Measurements from ENCODE around the gene SEC23IP. TPM values are rescaled to one million over a fixed set of nuclear protein-coding genes. Genes with fewer than 3 reads are reported as not detected.
A peak's percentile ranks its signal among the peaks of the same experiment; 100 is the strongest.
"Not testable (repeated sequence)": the region's sequence is repeated elsewhere in the genome, so short reads cannot be mapped to it uniquely, and the experiment has no call there.

SEC23IP gene
- total RNA-seq, 3 donors from 2014 or later (not counting 1 experiment from before 2014, with no cell fraction given): 45.1 to 54.5 (median 49.4) TPM

GRCh38 chr10:119872860-119873681 lies 19.5 kb upstream of the SEC23IP start:
- H3K27me3 ChIP-seq (ENCODE audit: control insufficient read depth, insufficient read depth, low read length): no peaks in the 10 kb centered on the region
- no peaks in the 10 kb centered on the region for H3K36me3 ChIP-seq (ENCODE audit: control insufficient read depth, insufficient read depth, low read length)
- Mint-ChIP-seq H3K36me3 (no peaks in the 10 kb centered on the region), H3K27ac (peak overlapping the region; percentile 83 to 91), H3K4me1 (peaks cover 32 to 38% of the 10 kb centered on the region in 2 donors), H3K4me3 (peak overlapping the region; percentile 92), H3K27me3 (ENCODE audit: low read depth in 2 of 2) (no peaks in the 10 kb centered on the region), H3K9me3 (no peaks in the 10 kb centered on the region)
- H3K4me1 ChIP-seq (ENCODE audit: control insufficient read depth, insufficient read depth, low read length): peaks cover 17% of the 10 kb centered on the region
- no peaks in the 10 kb centered on the region for H3K9me3 ChIP-seq (ENCODE audit: control insufficient read depth, insufficient read depth, low read length)
- peak overlapping the region; percentile 65 for H3K27ac ChIP-seq (ENCODE audit: low read length)
- no peak for TF ChIP-seq CTCF (IDR thresholded peaks at IDR 0.05)
- peak; percentile 92 to 98 (median 94) for ATAC-seq
- intact Hi-C loops (cut with micrococcal nuclease): loop anchor here (1.0 to 5.0 kb wide), 3 partner anchors 19 to 276 kb away; partner anchors contain the start of genes SEC23IP and TIAL1
- peak; percentile 83 to 96 for DNase-seq
- H3K4me3 ChIP-seq (ENCODE audit: low read length): peak overlapping the region; percentile 72
- WGBS (ENCODE audit: insufficient coverage): under 1% methylated on average over 75 of the region's 75 CpGs

- H3K4me1 ChIP-seq (ENCODE audit: control insufficient read depth, insufficient read depth, low read length): peaks cover 3% of the 10 kb centered on the region
- no peak overlapping the region for H3K4me3 ChIP-seq (ENCODE audit: low read length)
- Mint-ChIP-seq H3K27me3 (ENCODE audit: low read depth in 2 of 2) (no peaks in the 10 kb centered on the region), H3K4me1 (peaks cover 6 to 7% of the 10 kb centered on the region in 2 donors), H3K4me3 (no peak overlapping the region), H3K36me3 (no peaks in the 10 kb centered on the region), H3K27ac (no peak overlapping the region), H3K9me3 (no peaks in the 10 kb centered on the region)
- ATAC-seq (no peak), DNase-seq (no peak)
- H3K27me3 ChIP-seq (ENCODE audit: control insufficient read depth, insufficient read depth, low read length): no peaks in the 10 kb centered on the region
- no peaks in the 10 kb centered on the region for H3K36me3 ChIP-seq (ENCODE audit: control insufficient read depth, insufficient read depth, low read length)
- no peak for TF ChIP-seq CTCF (IDR thresholded peaks at IDR 0.05)
- WGBS (ENCODE audit: insufficient coverage): 83% methylated on average over 1 of the region's 2 CpGs
- no peak overlapping the region for H3K27ac ChIP-seq (ENCODE audit: low read length)
- intact Hi-C loops (cut with micrococcal nuclease): no loop called here
- no peaks in the 10 kb centered on the region for H3K9me3 ChIP-seq (ENCODE audit: control insufficient read depth, insufficient read depth, low read length)
These were observed 14.0 kb upstream of the SEC23IP start for GRCh38 chr10:119878524-119878923.

- H3K4me3 Mint-ChIP-seq; H3K27ac Mint-ChIP-seq; ATAC-seq; H3K4me1 ChIP-seq (ENCODE audit: control insufficient read depth, insufficient read depth, low read length); H3K27ac ChIP-seq (ENCODE audit: low read length); H3K9me3 ChIP-seq (ENCODE audit: control insufficient read depth, insufficient read depth, low read length); H3K27me3 ChIP-seq (ENCODE audit: control insufficient read depth, insufficient read depth, low read length); H3K4me1 Mint-ChIP-seq; H3K36me3 Mint-ChIP-seq; H3K4me3 ChIP-seq (ENCODE audit: low read length); H3K36me3 ChIP-seq (ENCODE audit: control insufficient read depth, insufficient read depth, low read length); DNase-seq; H3K9me3 Mint-ChIP-seq; intact Hi-C loops (cut with micrococcal nuclease): not testable (repeated sequence)
- 87% methylated on average over 11 of the region's 11 CpGs for WGBS (ENCODE audit: insufficient coverage)
- H3K27me3 Mint-ChIP-seq (ENCODE audit: low read depth in 2 of 2): peaks cover 8 to 10% of the 10 kb centered on the region in 2 donors
These were observed 8.5 kb upstream of the SEC23IP start for GRCh38 chr10:119883901-119884611.

- H3K4me3 ChIP-seq (ENCODE audit: low read length); H3K27ac Mint-ChIP-seq; H3K27me3 ChIP-seq (ENCODE audit: control insufficient read depth, insufficient read depth, low read length); ATAC-seq; intact Hi-C loops (cut with micrococcal nuclease); H3K9me3 Mint-ChIP-seq; H3K9me3 ChIP-seq (ENCODE audit: control insufficient read depth, insufficient read depth, low read length); H3K36me3 ChIP-seq (ENCODE audit: control insufficient read depth, insufficient read depth, low read length); H3K4me3 Mint-ChIP-seq; H3K4me1 Mint-ChIP-seq; H3K36me3 Mint-ChIP-seq; DNase-seq; H3K27ac ChIP-seq (ENCODE audit: low read length); H3K4me1 ChIP-seq (ENCODE audit: control insufficient read depth, insufficient read depth, low read length): not testable (repeated sequence)
- peaks cover 8 to 10% of the 10 kb centered on the region in 2 donors for H3K27me3 Mint-ChIP-seq (ENCODE audit: low read depth in 2 of 2)
- 92% methylated on average over 6 of the region's 6 CpGs for WGBS (ENCODE audit: insufficient coverage)
These were observed 6.5 kb upstream of the SEC23IP start for GRCh38 chr10:119886070-119886469.

- H3K9me3 ChIP-seq (ENCODE audit: control insufficient read depth, insufficient read depth, low read length): not testable (repeated sequence)
These were observed 3.8 kb upstream of the SEC23IP start for GRCh38 chr10:119888715-119889114.

GRCh38 chr10:119889201-119889600 lies 3.3 kb upstream of the SEC23IP start:
- WGBS (ENCODE audit: insufficient coverage): 84% methylated on average over 2 of the region's 3 CpGs

More at GRCh38 chr10:119888715-119889114, 3.8 kb upstream of the SEC23IP start:
- H3K36me3 Mint-ChIP-seq; ATAC-seq; H3K9me3 Mint-ChIP-seq; DNase-seq; H3K4me3 Mint-ChIP-seq; H3K27ac Mint-ChIP-seq; intact Hi-C loops (cut with micrococcal nuclease); H3K4me3 ChIP-seq (ENCODE audit: low read length); H3K27ac ChIP-seq (ENCODE audit: low read length); H3K27me3 ChIP-seq (ENCODE audit: control insufficient read depth, insufficient read depth, low read length); H3K36me3 ChIP-seq (ENCODE audit: control insufficient read depth, insufficient read depth, low read length): not testable (repeated sequence)
- peaks cover 8 to 10% of the 10 kb centered on the region in 2 donors for H3K4me1 Mint-ChIP-seq
- 28% methylated on average over 2 of the region's 3 CpGs for WGBS (ENCODE audit: insufficient coverage)
- H3K4me1 ChIP-seq (ENCODE audit: control insufficient read depth, insufficient read depth, low read length): peaks cover 18% of the 10 kb centered on the region
- H3K27me3 Mint-ChIP-seq (ENCODE audit: low read depth in 2 of 2): peaks cover 8 to 10% of the 10 kb centered on the region in 2 donors

More at GRCh38 chr10:119889201-119889600, 3.3 kb upstream of the SEC23IP start:
- H3K4me3 Mint-ChIP-seq; H3K27ac ChIP-seq (ENCODE audit: low read length); H3K36me3 Mint-ChIP-seq; H3K36me3 ChIP-seq (ENCODE audit: control insufficient read depth, insufficient read depth, low read length); H3K9me3 Mint-ChIP-seq; DNase-seq; H3K27me3 Mint-ChIP-seq (ENCODE audit: low read depth in 2 of 2); H3K9me3 ChIP-seq (ENCODE audit: control insufficient read depth, insufficient read depth, low read length); intact Hi-C loops (cut with micrococcal nuclease); H3K4me3 ChIP-seq (ENCODE audit: low read length); H3K27me3 ChIP-seq (ENCODE audit: control insufficient read depth, insufficient read depth, low read length); H3K27ac Mint-ChIP-seq; ATAC-seq: not testable (repeated sequence)
- H3K4me1 Mint-ChIP-seq: peaks cover 13 to 15% of the 10 kb centered on the region in 2 donors
- H3K4me1 ChIP-seq (ENCODE audit: control insufficient read depth, insufficient read depth, low read length): peaks cover 18% of the 10 kb centered on the region

Measured in natural killer cell (primary cell).